Right ventricle myocardium inferior (tissue), 1 donor: ENCODE results near the gene PLA2G7. TPM values are rescaled to one million over a fixed set of nuclear protein-coding genes. Genes with fewer than 3 reads are reported as not detected.
A peak's percentile ranks its signal among the peaks of the same experiment; 100 is the strongest.
"Not testable (repeated sequence)": the region's sequence is repeated elsewhere in the genome, so short reads cannot be mapped to it uniquely, and the experiment has no call there.

ENCODE experiments used
- ATAC-seq: fragments of 200-7000 bp; cut with Tn5 transposase; one replicate; pipeline ENCODE4 v1.9.1; 2020; ENCODE audit warnings: mild to moderate bottlenecking, moderate library complexity
- DNase-seq: peaks from one replicate; pipeline ENCODE4 v3.0.0; 2021; ENCODE audit errors: missing footprints
- intact Hi-C: fragments of 100-400 bp; cut with DNase I; formaldehyde crosslinking; loops from one replicate; pipeline ENCODE4 v1.11.0; 2022
- long read RNA-seq: library from polyadenylated mRNA; unstranded; transcript quantifications from one replicate; pipeline ENCODE4 v2.0.0, GENCODE V29; 2021
- total RNA-seq: library from RNA; stranded (reverse); fragmentation: NEBNext Ultra II Directional; extraction: Animal tissue kit (Norgen Biotek cat#: 25700); gene quantifications from one replicate; pipeline ENCODE4 v1.2.1, GENCODE V29; 2021
- donor health status: DM: no; HTN: yes; CAD: no; lungs with severe emphysema.

The PLA2G7 gene
- 0.14 TPM for total RNA-seq
- long read RNA-seq, result 0 reads

DNA sequence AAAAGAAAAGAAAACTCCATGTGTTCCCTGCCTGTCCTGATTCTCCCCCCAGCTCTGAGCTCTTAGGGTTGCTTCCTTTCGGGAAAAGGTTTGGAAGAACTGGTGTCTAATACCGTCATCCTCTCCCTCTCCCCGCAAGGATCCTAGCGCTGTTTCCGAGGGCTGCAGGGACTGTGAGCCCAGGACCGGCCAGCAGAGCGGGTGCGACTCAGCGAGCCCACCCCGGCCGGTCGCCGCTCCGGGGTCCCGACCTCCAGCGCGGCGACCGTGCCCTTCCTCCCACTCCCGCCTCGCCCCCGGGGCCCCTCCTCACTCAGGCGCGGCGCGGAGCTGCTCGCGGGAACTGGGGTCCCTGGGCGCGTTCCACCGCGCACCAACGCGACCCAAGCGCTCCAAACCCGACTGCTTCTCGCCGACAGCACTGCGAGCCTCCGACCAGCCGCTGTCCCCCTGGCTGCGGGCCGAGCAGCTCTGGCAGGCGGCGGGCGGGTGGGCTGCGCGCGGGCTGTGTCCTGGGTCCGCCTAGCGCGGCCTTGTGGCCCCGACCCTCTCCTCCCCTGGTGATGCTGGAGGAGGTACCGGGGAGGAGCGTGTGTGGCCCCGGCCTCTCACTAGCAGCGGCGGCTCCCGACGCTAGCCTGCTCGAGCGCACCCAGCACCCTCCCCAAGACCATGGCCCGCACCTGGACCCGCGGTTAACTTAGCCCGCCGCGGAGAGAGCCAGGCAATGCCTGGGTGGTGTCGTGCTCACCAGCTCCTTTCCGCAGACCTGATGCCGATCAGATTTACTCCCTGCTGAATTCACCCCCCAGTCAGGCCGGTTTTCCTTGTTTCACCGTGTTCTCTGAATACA is at the start of gene PLA2G7:
Gene PLA2G7 (minus strand): TSS at position 509 of the 853 bp plus-strand sequence. CDS start 12,484 bp downstream, outside the sequence.
- ATAC-seq (peak; percentile 72), DNase-seq (peak; percentile 64)
- intact Hi-C loops, result no loop called here

DNA sequence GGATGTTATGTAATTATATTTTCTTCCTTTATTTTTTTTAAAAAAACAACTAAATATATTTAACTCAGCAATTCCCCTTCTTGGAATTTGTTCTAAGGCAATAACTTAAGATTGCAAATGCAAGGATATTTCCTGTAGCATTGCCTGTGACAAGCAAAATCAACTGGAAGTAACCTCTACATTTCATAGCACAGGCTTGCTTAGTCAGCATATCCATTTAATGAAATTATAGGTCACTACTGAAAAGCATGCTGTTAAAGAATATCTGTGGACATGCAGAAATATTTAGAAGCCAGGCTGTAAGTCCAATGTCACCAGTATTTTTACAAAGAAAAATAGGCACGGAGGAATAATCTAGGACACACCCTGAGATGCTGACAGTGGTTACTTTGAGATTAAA is 49.4 kb upstream of the PLA2G7 start:
- DNase-seq (no peak), ATAC-seq (no peak)
- intact Hi-C loops, result loop anchor here (10.0 kb wide), 1 partner anchor 80 kb away; no protein-coding TSS in a partner anchor

DNA sequence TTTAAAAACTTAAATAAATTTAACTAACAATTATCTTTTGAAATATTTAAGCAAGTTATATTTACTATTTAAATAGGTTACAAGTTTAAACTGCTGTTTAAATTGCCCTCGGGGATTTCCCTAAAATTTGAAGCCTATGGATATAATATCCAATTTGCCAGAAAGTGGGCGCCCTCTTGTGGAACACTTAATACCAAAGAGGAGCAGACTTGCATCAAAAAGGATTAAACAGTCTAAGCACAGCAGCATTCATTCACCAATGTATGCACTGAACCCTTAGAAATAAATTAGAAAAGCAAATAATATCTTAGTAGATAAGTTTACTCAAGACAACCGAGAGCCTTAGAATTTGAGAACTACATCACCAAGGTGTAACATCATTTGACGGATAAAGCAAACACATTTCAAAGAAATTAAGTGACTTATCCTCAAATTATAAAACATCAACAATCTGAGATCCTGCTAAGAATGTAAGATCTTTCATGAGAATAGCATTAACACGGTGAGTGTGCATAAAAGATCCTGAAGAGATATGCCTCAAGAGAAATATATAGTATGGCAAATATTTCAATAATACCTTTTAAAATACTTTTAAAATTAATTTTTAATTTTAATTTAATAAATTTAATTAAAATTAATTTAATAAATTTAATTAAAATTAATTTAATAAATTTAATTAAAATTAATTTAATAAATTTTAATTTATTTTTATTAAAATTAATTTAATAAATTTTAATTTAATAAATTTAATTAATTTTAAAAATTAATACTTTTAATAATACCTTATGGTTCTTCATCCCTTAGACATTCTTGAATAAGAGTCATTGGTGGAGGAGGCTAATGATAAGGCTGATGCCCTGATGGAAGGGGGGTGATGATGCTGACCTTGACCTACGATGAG is 46.6 kb upstream of the PLA2G7 start:
- no peak for DNase-seq
- intact Hi-C loops, result loop anchor here (10.0 kb wide), 1 partner anchor 77 kb away; no protein-coding TSS in a partner anchor
- ATAC-seq, result no peak

DNA sequence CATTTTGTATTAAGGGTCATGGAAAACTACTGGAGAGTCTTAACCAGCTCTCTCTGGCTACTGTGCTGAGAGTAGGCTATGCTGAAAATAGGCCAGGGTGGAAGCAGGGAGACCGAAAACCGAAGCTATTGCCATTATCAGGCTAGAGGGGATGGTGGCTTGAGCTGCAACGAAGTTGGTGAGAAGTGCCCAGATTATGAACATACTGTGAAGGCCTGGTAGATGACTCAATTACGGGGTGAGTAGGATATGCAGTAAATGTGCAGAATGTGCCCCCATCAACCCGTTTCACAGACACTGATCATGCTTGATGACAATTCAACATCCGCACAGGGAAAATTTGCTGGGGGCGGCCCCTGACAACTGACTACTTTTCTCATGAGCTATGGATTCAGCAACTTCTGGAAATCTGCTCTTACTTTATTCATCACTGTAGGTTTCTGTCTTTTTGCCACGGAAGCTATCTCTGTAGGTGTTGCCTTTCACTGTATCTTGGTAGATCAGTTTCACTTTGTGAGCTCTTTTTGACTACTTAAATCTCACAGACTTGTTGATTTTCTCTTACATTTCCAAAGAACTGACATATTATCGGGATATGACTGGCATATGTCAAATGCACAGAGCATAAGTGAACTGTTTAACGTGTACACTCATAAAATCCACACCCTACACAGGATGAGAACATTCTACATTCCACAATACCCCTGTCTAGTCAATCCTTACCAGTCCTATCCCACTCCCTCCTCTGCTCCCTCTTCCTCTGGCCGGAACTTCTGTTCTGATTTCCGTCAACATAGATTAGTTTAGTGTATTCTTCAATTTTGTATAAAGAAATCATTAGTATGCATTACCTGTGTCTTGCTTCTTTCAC is 42.5 kb upstream of the PLA2G7 start:
- intact Hi-C loops, result loop anchor here (10.0 kb wide), 1 partner anchor 363 kb away; no protein-coding TSS in a partner anchor
- ATAC-seq (no peak), DNase-seq (no peak)

DNA sequence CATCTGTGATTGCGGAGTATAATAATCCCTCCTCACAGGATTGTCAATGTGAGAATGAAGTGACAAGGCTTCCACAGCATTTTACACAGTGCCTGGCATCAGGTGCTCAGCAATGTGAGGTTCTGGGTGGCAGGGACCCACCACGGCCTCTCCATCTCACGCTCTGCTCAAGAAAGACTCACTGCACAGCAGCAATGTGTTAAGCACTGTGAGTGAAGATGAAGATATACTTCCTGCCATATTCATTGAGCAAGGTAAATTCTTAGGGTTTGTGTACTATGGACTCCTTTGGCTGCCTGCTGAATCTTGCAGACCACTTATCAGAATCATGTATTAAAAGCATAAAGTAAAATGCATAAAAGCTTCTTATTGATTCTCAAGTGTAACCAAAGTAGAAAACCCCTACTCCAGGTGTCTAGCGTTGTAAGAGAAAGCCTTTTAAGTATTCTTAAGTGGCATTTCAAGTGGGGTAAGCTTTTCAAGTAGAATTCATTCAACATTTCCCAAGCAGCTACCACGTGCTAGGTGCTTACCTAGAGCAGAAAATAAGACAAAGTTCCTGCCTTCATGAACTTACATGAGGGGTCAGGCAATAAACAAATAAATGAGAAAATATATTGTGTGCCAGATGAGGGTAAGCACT is 41.0 kb upstream of the PLA2G7 start:
- DNase-seq, result no peak
- intact Hi-C loops, result loop anchor here (10.0 kb wide), 1 partner anchor 361 kb away; no protein-coding TSS in a partner anchor
- ATAC-seq, result no peak

DNA sequence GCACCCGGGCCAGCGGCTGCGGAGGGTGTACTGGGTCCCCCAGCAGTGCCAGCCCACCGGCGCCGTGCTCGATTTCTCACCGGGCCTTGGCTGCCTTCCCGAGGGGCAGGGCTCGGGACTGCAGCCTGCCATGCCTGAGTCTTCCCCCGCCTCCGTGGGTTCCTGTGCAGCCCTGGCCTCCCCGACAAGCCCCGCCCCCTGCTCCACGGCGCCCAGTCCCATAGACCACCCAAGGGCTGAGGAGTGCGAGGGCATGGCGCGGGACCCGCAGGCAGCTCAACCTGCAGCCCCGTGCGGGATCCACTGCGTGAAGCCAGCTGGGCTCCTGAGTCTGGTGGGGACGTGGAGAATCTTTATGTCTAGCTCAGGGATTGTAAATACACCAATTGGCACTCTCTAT is 39.6 kb upstream of the PLA2G7 start:
- DNase-seq, ATAC-seq: not testable (repeated sequence)
- intact Hi-C loops, result loop anchor here (10.0 kb wide), 1 partner anchor 360 kb away; no protein-coding TSS in a partner anchor

DNA sequence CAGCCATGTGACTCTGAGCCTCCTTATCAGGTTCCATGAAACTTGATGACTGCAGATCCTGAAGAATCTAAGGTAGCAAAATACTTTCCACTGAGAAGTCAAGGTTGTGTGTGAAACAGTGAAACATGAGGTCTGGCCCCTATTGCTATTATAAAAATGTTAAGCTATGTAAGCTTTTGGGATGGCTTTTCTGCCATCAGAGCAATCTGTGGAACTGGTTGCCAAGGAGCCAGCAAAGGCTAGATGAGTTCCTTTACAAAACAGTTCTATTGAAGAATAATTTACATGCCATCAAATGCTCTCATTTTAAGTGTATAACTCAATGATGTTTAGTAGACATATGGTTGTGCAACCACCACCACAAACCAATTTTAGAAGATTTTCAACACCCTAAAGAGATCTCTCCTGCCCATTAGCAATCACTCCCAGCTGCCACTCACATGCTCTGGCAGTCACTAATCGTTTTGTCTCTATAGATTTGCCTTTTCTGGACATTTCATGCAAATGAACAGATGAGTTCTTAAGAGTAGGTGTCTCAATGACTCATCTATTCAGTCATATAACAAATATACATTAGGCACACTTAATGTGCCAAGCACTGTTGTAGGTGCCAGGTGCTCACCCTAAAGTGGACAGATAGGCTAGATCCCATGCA is 38.2 kb upstream of the PLA2G7 start:
- ATAC-seq (no peak), DNase-seq (no peak)
- intact Hi-C loops, result loop anchor here (10.0 kb wide), 1 partner anchor 359 kb away; no protein-coding TSS in a partner anchor

DNA sequence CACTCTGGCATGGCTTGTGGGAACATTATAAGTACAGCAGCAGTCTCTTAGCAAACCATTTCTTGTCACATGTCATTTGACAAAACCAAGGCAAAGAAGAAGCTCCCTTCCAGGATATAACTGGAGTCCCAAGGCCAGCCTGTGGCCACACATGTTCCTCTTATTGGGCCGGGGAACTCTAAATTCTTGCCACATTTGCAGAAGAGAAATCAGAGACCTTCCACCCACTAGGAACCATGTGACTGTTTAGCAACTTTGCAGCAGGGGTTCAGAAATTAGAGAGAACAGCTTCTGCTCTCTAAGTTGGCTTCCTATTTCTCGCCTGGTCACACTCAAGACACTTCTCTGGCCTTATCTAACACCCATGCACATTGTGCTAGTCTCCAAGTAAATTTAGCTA is 37.6 kb upstream of the PLA2G7 start:
- DNase-seq, result no peak
- intact Hi-C loops, result loop anchor here (10.0 kb wide), 1 partner anchor 358 kb away; no protein-coding TSS in a partner anchor
- ATAC-seq, result peak; percentile 65

DNA sequence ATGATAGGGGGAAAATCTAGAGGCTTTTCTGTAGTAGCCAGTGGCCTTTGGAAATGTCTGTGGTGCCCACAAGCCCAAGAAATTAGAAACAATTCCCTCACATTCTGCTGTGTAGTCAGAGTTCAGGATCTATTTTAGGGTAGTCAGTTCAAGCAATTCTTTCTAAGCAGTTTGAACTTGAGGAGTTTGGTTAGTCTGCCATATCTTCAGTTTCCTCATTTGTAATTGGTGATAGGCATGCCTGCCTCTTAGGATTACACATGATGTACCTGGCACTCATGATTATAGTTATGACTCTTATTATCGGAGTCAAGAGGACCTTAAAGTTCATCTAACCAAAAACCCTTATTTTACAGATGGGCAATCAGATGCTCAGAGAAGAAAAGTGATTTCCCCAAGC is 36.8 kb upstream of the PLA2G7 start:
- intact Hi-C loops, result loop anchor here (10.0 kb wide), 1 partner anchor 357 kb away; no protein-coding TSS in a partner anchor
- DNase-seq (no peak), ATAC-seq (no peak)

DNA sequence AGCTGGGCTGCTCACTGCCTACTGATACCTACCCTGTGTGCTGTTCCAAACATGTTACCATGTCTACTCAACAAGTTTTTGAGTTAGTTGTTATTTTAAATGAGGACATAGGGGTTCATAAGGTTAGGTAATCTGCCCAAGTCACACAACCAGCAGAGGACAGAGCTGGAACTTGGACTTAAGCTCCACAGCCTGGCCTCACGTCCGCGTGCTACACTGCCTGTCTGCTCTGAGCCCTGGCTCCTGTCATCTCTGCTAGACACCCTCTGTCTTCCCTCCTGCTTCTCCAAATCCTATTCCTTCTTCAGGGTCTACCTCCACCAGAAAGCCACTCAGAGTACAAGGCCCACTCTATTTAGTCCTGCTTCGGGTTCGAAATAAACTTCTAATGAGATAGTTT is 29.8 kb upstream of the PLA2G7 start:
- intact Hi-C loops, result no loop called here
- no peak for ATAC-seq
- no peak for DNase-seq

DNA sequence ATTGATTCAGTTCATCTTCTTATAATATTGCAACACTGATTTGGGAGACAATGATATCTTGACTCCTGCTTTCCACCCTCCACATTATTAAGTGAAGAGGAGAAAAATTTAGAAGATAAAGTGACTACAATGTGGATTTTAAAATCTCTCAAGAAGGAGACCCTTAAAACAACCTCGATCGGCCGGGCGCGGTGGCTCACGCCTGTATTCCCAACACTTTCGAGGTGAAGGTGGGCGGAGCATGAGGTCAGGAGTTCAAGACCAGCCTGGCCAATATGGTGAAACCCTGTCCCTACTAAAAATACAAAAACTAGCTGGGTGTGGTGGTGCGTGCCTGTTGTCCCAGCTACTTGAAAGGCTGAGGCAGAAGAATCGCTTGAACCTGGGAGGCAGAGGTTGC is 29.1 kb upstream of the PLA2G7 start:
- intact Hi-C loops, DNase-seq, ATAC-seq: not testable (repeated sequence)

DNA sequence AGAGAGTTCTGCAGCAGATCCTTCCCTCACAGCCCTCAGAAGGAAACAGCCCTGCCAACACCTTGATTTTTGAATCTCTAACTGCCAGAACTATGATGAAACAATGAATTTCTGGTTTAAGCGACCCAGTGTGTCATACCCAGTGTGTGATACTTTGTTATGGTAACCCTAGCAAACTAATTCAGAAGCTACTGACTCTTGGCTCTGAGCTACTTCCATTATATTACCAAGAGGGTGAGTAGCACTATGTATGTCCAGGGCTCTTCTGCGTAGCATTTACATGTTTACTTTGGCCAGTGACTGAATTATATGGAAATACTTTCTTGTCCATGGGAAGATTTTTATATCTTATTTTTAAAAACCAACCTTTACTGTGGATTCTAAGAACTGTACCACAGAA is 28.3 kb upstream of the PLA2G7 start:
- ATAC-seq, result no peak
- intact Hi-C loops, result no loop called here

DNA sequence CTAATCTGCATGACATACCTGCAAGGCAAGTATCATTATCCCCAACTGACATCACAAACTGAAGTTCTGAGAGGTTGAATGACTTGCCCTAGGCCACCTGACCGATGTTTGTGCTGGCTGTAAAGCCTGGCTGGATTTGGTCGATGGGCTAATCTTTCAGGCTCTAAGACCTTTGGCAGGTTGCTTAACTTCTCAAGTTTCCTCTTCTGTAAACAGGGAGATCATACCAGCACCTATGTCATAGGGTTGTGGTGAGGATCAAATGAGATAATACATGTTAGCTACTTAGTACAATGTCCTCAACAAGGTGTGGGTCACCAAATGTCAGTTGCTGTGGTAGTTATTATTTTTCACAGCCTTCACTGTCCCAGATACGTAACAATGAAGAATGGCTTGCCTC is 25.8 kb upstream of the PLA2G7 start:
- ATAC-seq (no peak), DNase-seq (no peak)
- intact Hi-C loops, result no loop called here

More for the DNA sequence above, 28.3 kb upstream of the PLA2G7 start:
- no peak for DNase-seq

DNA sequence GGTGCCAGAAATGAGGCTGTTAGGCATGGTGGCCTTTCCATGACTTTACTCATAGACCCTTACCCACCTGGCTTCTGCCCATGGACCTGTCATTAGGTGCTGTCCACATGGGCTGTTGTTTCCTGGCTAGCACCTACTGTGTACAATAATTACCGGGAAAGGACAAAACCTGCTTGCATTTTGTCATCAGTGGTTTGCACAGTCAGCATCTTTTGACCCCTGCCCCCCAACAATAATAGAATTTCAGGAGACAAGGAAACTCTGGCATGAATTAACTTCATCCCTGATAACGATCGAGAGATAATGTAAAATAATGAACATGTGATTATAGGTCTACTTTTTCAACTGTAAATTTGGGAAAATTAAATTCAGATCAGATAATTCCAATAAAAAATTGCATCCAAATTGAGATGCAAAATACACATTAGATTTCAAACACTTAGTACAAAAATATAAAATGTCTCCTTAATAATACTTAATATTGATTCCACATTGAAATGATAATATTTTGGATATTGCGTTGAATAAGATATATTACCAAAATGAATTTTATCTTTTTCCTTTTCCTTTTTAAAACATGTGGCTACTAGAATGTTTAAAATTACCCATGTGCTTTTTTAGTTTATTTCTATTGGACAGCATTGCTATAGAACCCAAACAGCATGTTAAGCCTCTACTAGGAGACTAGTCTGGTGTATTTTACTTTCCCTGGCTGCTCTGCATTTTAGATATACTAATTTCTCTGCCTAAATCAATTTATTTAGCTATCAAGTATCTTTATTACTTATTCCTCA is 24.0 kb upstream of the PLA2G7 start:
- no peak for DNase-seq
- intact Hi-C loops, result no loop called here

DNA sequence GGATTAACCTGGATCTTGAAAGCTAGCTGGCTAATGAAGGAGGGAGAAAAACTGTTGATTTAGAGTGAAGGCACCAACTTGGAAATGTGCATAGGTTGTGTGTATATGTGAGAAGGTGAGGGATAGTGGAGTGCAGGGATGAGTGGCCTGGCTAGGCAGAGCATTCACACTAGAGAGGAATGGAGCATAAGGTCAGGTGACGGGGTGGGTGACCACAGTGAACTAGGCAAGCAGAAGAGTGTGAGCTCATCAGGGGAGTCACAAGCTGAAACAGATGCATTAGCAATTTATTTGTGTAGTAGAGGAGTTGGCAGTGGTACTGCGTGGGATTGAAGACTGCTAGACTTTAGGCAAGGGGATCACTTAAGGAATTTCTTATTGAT is 22.0 kb upstream of the PLA2G7 start:
- DNase-seq, result no peak
- intact Hi-C loops, result no loop called here
- ATAC-seq, result no peak

More for the DNA sequence above, 24.0 kb upstream of the PLA2G7 start:
- ATAC-seq, result no peak

DNA sequence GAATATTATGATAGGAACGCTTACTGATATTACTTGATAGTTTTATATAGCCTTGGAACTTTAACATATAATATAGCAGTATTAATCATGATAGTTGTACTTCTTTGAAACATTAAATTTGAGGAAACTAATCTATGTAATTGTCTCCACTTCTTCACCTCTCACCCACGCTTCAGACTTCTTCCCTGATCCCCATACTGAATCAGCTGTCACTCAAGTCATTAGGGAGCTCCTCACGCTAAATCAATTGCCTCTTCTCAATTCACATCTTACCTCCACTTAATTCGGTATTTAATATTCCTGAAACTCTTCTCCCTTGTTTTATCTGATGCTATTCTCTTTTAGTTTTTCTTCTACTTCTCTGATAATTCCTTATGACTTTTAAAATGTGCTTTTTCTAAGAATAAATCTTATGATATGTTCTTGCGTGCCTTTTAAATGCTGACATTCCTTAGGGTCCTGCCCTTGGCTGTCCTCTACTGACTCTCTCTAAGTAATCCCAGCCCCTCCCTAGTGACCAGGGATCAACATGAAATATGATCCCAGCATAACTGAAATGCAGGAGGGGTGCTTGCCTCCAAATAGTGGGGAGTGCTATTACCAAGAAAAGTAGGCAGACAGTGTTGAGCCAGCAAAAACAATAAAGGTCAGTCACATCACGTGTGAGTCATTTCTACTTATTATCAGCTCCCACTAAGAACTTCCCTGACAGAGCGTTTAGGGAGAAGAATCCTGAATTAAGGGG is 21.5 kb upstream of the PLA2G7 start:
- DNase-seq, result no peak
- ATAC-seq, result peak; percentile 39
- intact Hi-C loops, result no loop called here
